ENCODE measurements around the gene FMN1. TPM values are rescaled to one million over a fixed set of nuclear protein-coding genes. Genes with fewer than 3 reads are reported as not detected.

FMN1 gene
- total and polyA plus RNA-seq, 3 donors from 2014 or later: 17.7 to 53.7 (median 47.4) TPM

DNA sequence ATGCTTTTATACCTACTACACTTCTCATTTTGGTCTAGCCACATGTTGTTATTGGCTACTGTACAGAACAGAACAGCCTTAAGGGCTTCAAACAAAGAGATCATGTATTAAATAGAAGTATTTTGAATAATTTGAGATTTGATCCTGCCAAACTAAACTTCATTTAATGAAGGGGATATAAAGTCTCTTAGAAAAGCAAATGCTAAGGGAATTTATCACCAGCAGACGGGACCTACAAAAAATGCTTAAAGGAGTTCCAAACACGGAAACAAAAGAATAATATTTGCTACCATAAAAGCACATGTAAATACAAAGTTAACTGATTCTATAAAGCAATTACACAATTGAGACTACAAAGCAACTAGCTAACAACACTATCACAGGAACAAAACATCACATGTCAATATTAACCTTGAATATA lies 23.6 kb upstream of the FMN1 start:
- Histone ChIP-seq H3K36me3 (ENCODE audit: low read depth, missing control alignments) (no peaks in the 10 kb centered on the region), H3K4me1 (no peaks in the 10 kb centered on the region), H3K27ac (no peak overlapping the region), H3K27me3 (no peaks in the 10 kb centered on the region), H3K4me3 (no peak overlapping the region), H3K9me3 (no peaks in the 10 kb centered on the region)
- no peak for DNase-seq
- WGBS, 2 donors: 66 to 69% methylated on average over 2 of the region's 2 CpGs
- TF ChIP-seq, protein P1, sequence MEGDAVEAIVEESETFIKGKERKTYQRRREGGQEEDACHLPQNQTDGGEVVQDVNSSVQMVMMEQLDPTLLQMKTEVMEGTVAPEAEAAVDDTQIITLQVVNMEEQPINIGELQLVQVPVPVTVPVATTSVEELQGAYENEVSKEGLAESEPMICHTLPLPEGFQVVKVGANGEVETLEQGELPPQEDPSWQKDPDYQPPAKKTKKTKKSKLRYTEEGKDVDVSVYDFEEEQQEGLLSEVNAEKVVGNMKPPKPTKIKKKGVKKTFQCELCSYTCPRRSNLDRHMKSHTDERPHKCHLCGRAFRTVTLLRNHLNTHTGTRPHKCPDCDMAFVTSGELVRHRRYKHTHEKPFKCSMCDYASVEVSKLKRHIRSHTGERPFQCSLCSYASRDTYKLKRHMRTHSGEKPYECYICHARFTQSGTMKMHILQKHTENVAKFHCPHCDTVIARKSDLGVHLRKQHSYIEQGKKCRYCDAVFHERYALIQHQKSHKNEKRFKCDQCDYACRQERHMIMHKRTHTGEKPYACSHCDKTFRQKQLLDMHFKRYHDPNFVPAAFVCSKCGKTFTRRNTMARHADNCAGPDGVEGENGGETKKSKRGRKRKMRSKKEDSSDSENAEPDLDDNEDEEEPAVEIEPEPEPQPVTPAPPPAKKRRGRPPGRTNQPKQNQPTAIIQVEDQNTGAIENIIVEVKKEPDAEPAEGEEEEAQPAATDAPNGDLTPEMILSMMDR (IDR thresholded peaks at IDR 0.05): no peak
- TF ChIP-seq POLR2A (IDR thresholded peaks at IDR 0.05): no peak
- intact Hi-C loops (cut with DNase I; ENCODE audit: low total_unique reads): no loop called here

DNA sequence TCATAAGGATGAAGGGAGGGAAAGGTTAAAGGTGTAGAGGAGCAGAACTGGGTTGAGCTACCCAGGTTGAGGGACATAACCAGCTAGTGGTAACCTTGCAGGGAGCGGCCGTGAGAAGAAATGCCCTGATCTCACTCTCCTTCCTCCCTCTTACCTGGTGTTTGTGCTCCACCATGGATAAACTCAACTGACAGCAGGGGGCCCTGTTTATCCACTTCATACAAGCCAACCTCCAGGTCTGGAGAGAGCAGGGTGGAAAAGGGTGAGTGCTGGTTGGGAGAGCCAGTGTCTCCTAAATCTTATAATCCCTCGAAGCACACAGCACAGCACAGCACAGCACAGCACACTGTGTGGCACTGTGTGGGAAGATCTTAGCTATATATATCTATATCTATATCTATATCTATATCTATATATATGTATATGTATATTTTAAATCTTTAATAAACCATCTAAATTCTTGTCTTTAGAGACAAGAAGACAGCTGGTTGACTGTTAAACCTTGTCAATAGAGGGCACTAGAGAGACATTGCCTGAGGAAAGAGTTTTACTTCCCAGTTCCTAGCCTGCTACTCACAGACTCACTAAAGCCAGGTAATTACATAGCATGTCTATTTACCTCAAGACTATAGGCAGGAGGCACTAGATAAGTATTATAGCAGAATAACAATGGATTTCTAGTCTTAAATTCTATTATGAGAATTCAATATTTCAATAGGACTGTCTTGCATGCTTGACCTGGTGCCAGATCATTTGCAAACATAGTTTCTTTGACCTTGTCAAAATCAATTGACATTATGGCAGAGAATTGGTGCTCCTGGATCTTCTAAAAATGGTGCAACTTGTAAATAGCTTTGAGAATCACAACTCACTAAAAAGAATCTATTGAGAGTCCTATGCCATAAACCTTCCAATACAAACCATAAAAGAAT lies 21.7 kb upstream of the FMN1 start:
- 95 to 96% methylated on average over 3 of the region's 3 CpGs for WGBS, 2 donors
- DNase-seq: no peak

DNA sequence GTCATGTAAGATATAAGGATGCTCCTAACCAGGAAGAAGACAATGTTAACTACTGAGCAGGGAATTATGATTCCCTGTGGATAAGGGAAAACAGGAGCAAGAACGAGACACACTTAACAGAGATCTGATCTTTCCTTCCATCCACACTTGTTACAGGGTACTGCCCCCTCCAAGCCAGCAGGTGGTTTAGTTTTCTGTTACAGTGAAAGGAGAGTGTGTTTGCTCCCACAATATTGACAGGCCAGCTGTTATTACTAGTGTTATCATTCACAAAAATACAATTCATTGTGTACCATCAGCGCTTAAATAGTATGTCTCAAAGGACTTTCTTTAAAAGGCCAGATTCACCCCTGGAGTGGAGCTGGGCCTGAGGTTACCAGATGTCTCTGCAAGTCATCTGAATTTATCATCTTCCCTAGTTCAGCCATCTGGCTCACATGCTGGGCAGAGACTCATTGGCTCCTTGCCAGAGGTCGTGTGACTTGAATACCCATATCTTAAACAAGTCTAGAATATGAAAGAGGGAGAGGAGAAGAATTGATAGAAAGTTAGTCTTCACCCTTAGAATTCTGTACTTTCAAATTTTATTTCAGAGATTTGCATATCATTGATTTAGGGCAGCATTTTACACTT lies 16.8 kb upstream of the FMN1 start:
- Histone ChIP-seq H3K36me3 (ENCODE audit: low read depth, missing control alignments) (no peaks in the 10 kb centered on the region), H3K27me3 (no peaks in the 10 kb centered on the region), H3K4me3 (no peak overlapping the region), H3K9me3 (no peaks in the 10 kb centered on the region), H3K4me1 (no peaks in the 10 kb centered on the region), H3K27ac (no peak overlapping the region)
- WGBS, 2 donors: 57 to 58% methylated on average over 3 of the region's 3 CpGs
- TF ChIP-seq, protein P1 (IDR thresholded peaks at IDR 0.05): no peak
- TF ChIP-seq POLR2A (IDR thresholded peaks at IDR 0.05): no peak
- peak; percentile 49 for DNase-seq
- intact Hi-C loops (cut with DNase I; ENCODE audit: low total_unique reads): no loop called here

More for the DNA sequence above, 21.7 kb upstream of the FMN1 start:
- TF ChIP-seq, protein P1 (IDR thresholded peaks at IDR 0.05): peak in 1 of 3 experiments; percentile 39
- no peak for TF ChIP-seq POLR2A (IDR thresholded peaks at IDR 0.05)
- Histone ChIP-seq H3K4me1 (no peaks in the 10 kb centered on the region), H3K36me3 (ENCODE audit: low read depth, missing control alignments) (no peaks in the 10 kb centered on the region), H3K27me3 (no peaks in the 10 kb centered on the region), H3K4me3 (no peak overlapping the region), H3K9me3 (no peaks in the 10 kb centered on the region), H3K27ac (no peak overlapping the region)
- intact Hi-C loops (cut with DNase I; ENCODE audit: low total_unique reads): no loop called here

DNA sequence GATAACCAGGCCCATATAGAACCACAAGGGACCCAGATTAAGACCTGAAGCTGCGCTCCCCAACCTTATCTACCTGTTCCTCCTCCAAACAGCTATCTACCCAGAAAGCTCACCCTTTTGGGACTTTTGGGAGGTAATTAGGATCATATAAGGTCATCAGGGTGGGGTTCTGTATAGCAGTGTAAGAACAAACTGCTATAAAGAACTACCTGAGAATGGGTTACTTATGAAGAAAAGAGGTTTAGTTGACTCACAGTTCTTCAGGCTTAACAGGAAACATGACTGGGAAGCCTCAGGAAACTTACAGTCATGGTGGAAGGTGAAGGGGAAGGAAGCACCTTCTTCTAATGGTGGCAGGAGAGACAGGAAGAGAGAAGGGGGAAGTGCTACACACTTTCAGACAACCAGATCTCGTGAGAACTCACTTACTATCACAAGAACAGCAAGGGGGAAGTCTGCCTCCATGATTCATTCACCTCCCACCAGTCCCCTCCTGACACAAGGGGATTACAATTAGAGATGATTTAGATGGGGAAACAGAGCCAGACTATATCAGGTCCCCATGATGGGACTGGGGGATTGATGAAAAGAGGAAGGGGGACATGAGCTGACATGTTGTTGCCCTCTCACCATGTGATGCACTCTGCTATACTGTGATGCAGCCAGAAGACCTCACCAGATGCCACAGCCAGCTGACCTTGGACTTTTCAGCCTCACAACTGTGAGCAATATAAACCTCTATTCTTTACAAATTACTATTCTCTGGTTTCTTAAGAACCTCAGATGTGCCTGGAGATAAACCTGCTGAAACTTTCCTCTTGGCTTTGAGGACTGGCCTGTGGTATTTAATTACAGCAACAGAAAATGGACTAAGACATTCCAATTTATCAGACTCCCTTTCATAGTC lies 15.3 kb upstream of the FMN1 start:
- no peak for DNase-seq
- H3K9me3 ChIP-seq: no peaks in the 10 kb centered on the region
- WGBS, 2 donors: 63 to 67% methylated on average over 2 of the region's 2 CpGs
- no peaks in the 10 kb centered on the region for H3K4me1 ChIP-seq
- H3K27ac ChIP-seq: no peak overlapping the region
- no peak overlapping the region for H3K4me3 ChIP-seq
- H3K27me3 ChIP-seq: no peaks in the 10 kb centered on the region
- intact Hi-C loops (cut with DNase I; ENCODE audit: low total_unique reads): no loop called here
- TF ChIP-seq, protein P1 (IDR thresholded peaks at IDR 0.05): no peak
- no peak for TF ChIP-seq POLR2A (IDR thresholded peaks at IDR 0.05)
- no peaks in the 10 kb centered on the region for H3K36me3 ChIP-seq (ENCODE audit: low read depth, missing control alignments)

Data from testis (tissue), 3 donors.